ENCODE measurements around the gene CLIC5.

GRCh38 chr6:46011188-46012085 is 4.2 kb downstream of the CLIC5 start:
- no peak for TF ChIP-seq CTCF (IDR thresholded peaks at IDR 0.05)
- TF ChIP-seq POLR2A (IDR thresholded peaks at IDR 0.05), result no peak
- TF ChIP-seq POLR2AphosphoS5 (IDR thresholded peaks at IDR 0.05), result no peak

Data from gastroesophageal sphincter (tissue), 3 donors.